GM12878 (cell line): ENCODE results near the gene LAD1. TPM values are rescaled to one million over a fixed set of nuclear protein-coding genes. Genes with fewer than 3 reads are reported as not detected.

Source experiments
- CHD4 ChIP-seq: fragments of 200-600 bp; sonication (generic); IDR thresholded peaks from 2 replicates; pipeline ENCODE4 v1.6.1; 2016; ENCODE audit warnings: mild to moderate bottlenecking
- CTCF ChIP-seq, 3 experiments: IDR thresholded peaks in 2 of 3; conservative IDR thresholded peaks in 1 of 3; 2 replicates each; pipeline ENCODE4 v1.5.1; 2011; ENCODE audit warnings: low read depth in 3 of 3, low read length in 3 of 3, mild to moderate bottlenecking in 3 of 3, control low read depth in 2 of 3, moderate library complexity in 2 of 3, inconsistent platforms in 1 of 3, mixed read lengths in 1 of 3; ENCODE audit not compliant: control insufficient read depth in 2 of 3, insufficient read depth in 1 of 3; ENCODE audit errors: extremely low read depth in 1 of 3
- EGR1 ChIP-seq, 2 experiments: IDR thresholded peaks; 1 replicate in 1 of 2; 2 replicates in 1 of 2; pipeline ENCODE4 v1.6.1; 2011 to 2012; ENCODE audit warnings: low read depth in 2 of 2, low read length in 2 of 2, borderline replicate concordance in 1 of 2, mild to moderate bottlenecking in 1 of 2, moderate library complexity in 1 of 2
- ELK1 ChIP-seq: IDR thresholded peaks from 2 replicates; pipeline ENCODE4 v1.6.1; 2012; ENCODE audit warnings: low read depth, low read length, improper control_type of control experiment
- EP300 ChIP-seq, 2 experiments: fragments of 150-350 bp in 1 of 2; IDR thresholded peaks; 2 replicates each; pipeline ENCODE4 v1.6.1; 2011 to 2012; ENCODE audit warnings: low read depth in 2 of 2, low read length in 2 of 2, borderline replicate concordance in 1 of 2, improper control_type of control experiment in 1 of 2, inconsistent platforms in 1 of 2; ENCODE audit not compliant: control insufficient read depth in 1 of 2
- ETV6 ChIP-seq, 2 experiments: fragments of 450-650 bp in 1 of 2; IDR thresholded peaks in 1 of 2; conservative IDR thresholded peaks in 1 of 2; 2 replicates each; pipeline ENCODE4 v1.6.1; 2014; ENCODE audit warnings: antibody characterized with exemption in 1 of 2, borderline replicate concordance in 1 of 2, low read depth in 1 of 2, mild to moderate bottlenecking in 1 of 2, moderate library complexity in 1 of 2
- HDAC6 ChIP-seq: fragments of 200-600 bp; sonication (generic); IDR thresholded peaks from one replicate; pipeline ENCODE4 v1.8.0; 2017; ENCODE audit warnings: antibody characterized with exemption; ENCODE audit not compliant: unreplicated experiment
- HDGF ChIP-seq: fragments of 450-650 bp; IDR thresholded peaks from 2 replicates; pipeline ENCODE4 v1.6.1; 2016; ENCODE audit warnings: antibody characterized with exemption
- MEF2A ChIP-seq: IDR thresholded peaks from 2 replicates; pipeline ENCODE4 v1.6.1; 2011; ENCODE audit warnings: low read depth, mild to moderate bottlenecking, low read length, moderate library complexity; ENCODE audit not compliant: insufficient read depth
- NKRF ChIP-seq: fragments of 450-650 bp; conservative IDR thresholded peaks from 2 replicates; pipeline ENCODE4 v1.6.1; 2017; ENCODE audit warnings: mild to moderate bottlenecking, moderate library complexity
- POU2F2 ChIP-seq: IDR thresholded peaks from 3 replicates; pipeline ENCODE4 v1.6.1; 2011; ENCODE audit warnings: low read depth, mild to moderate bottlenecking, low read length, borderline replicate concordance
- PRDM15 ChIP-seq: fragments of 450-650 bp; formaldehyde crosslinking; IDR thresholded peaks from 2 replicates; pipeline ENCODE4 v1.4.0; 2020; ENCODE audit warnings: mild to moderate bottlenecking, moderate library complexity
- RAD21 ChIP-seq: IDR thresholded peaks from 2 replicates; pipeline ENCODE4 v1.6.1; 2011; ENCODE audit warnings: mild to moderate bottlenecking, low read depth, low read length, moderate library complexity; ENCODE audit not compliant: insufficient read depth
- RBBP5 ChIP-seq: fragments of 200-600 bp; sonication (generic); conservative IDR thresholded peaks from 2 replicates; pipeline ENCODE4 v1.6.1; 2016
- SPI1 ChIP-seq: IDR thresholded peaks from 2 replicates; pipeline ENCODE4 v1.6.1; 2011; ENCODE audit warnings: low read depth, mild to moderate bottlenecking, low read length, moderate library complexity, borderline replicate concordance; ENCODE audit not compliant: insufficient read depth
- SREBF1 ChIP-seq: IDR thresholded peaks from 2 replicates; pipeline ENCODE4 v1.6.1; 2012; ENCODE audit warnings: mild to moderate bottlenecking, low read length
- TBL1XR1 ChIP-seq: IDR thresholded peaks from 2 replicates; pipeline ENCODE4 v1.6.1; 2012; ENCODE audit warnings: low read depth, low read length, improper control_type of control experiment
- ZNF207 ChIP-seq: fragments of 450-650 bp; IDR thresholded peaks from 2 replicates; pipeline ENCODE4 v1.6.1; 2014; ENCODE audit warnings: antibody characterized with exemption, mild to moderate bottlenecking, borderline replicate concordance
- ZNF217 ChIP-seq: fragments of 450-650 bp; IDR thresholded peaks from 2 replicates; pipeline ENCODE4 v1.6.1; 2017; ENCODE audit warnings: antibody characterized with exemption, mild to moderate bottlenecking
- ZNF24 ChIP-seq: fragments of 450-650 bp; IDR thresholded peaks from 2 replicates; pipeline ENCODE4 v1.6.1; 2017; ENCODE audit warnings: antibody characterized with exemption, mild to moderate bottlenecking
- ZNF274 ChIP-seq: IDR thresholded peaks from one replicate; pipeline ENCODE4 v1.8.0; 2011; ENCODE audit not compliant: insufficient read length, insufficient read depth
- ZNF384 ChIP-seq: IDR thresholded peaks from 2 replicates; pipeline ENCODE4 v1.6.1; 2012; ENCODE audit warnings: low read depth, mild to moderate bottlenecking, low read length, improper control_type of control experiment, borderline replicate concordance
- polyA plus RNA-seq, 11 experiments: library from polyadenylated mRNA; depleted of rRNA in 4 of 11; unstranded in 6 of 11; stranded (reverse) in 5 of 11; fragments of >200 nt; fragmentation: Nextera tagmentation in 4 of 11; fragmentation: Illumina TruSeq in 1 of 11; extraction: Ambion mirVana in 4 of 11; extraction: Trizol in 1 of 11; gene quantifications; 1 replicate in 1 of 11; 2 replicates in 10 of 11; pipeline versions ENCODE4 v1.2.1 to v1.2.3, GENCODE V29; 2011 to 2016; ENCODE audit warnings: inconsistent platforms in 2 of 11, missing spikeins in 2 of 11, low read depth in 1 of 11
- total RNA-seq, 4 experiments: library from RNA; depleted of rRNA in 3 of 4; stranded (reverse); fragments of >200 nt in 3 of 4; fragmentation: Illumina TruSeq in 1 of 4; extraction: Trizol in 1 of 4; gene quantifications; 2 replicates each; pipeline versions ENCODE4 v1.2.1 to v1.2.3, GENCODE V29; 2013 to 2021

LAD1 gene
- total and polyA plus RNA-seq, 10 of the 15 experiments (the other 5 are each of a cell fraction or from before 2014, with no cell fraction given) = 0.05 to 0.48 (median 0.32) TPM; not detected in 3

GRCh38 chr1:201405484-201405831 is 6.3 kb upstream of the LAD1 start (continued):
- TF ChIP-seq PRDM15 (CRISPR knock-in tag) = no peak
- no peak for TF ChIP-seq RBBP5
- 0 out of 2 replicates have a peak, but pooled peaks have one; percentile 24 for TF ChIP-seq NKRF
- TF ChIP-seq ELK1 = no peak
- TF ChIP-seq ZNF217 = 0 out of 2 replicates have a peak, but pooled peaks have one; percentile 57
- no peak for TF ChIP-seq TBL1XR1
- TF ChIP-seq ETV6 (conservative IDR thresholded peaks at IDR 0.05 in 1 of 2, IDR thresholded peaks at IDR 0.05 in 1 of 2; ENCODE audit: borderline replicate concordance in 1 of 2, low read depth in 1 of 2) = no peak
- TF ChIP-seq EGR1 (IDR thresholded peaks at IDR 0.05; ENCODE audit: borderline replicate concordance in 1 of 2, low read depth in 2 of 2, low read length in 2 of 2) = no peak
- no peak for TF ChIP-seq ZNF207
- no peak for TF ChIP-seq CTCF (IDR thresholded peaks at IDR 0.05 in 2 of 3, conservative IDR thresholded peaks at IDR 0.05 in 1 of 3; ENCODE audit: control insufficient read depth in 2 of 3, extremely low read depth in 1 of 3, insufficient read depth in 1 of 3, low read depth in 3 of 3, low read length in 3 of 3)
- no peak for TF ChIP-seq SPI1
- TF ChIP-seq CHD4 = no peak
- TF ChIP-seq RAD21 = no peak
- TF ChIP-seq ZNF384 = no peak
- no peak for TF ChIP-seq POU2F2
- TF ChIP-seq HDAC6 = no peak
- no peak for TF ChIP-seq ZNF24
- no peak for TF ChIP-seq ZNF274
- no peak for TF ChIP-seq MEF2A
- TF ChIP-seq EP300 (IDR thresholded peaks at IDR 0.05; ENCODE audit: borderline replicate concordance in 1 of 2, control insufficient read depth in 1 of 2, low read depth in 2 of 2, low read length in 2 of 2) = peak in 1 of 2 experiments; percentile 60; a peak in 1 of 4 replicates
- no peak for TF ChIP-seq SREBF1
- 0 out of 2 replicates have a peak, but pooled peaks have one; percentile 28 for TF ChIP-seq HDGF
